ENCODE results near the gene GSK3A.
"Not testable (repeated sequence)": the region's sequence is repeated elsewhere in the genome, so short reads cannot be mapped to it uniquely, and the experiment has no call there.

GSK3A gene

DNA sequence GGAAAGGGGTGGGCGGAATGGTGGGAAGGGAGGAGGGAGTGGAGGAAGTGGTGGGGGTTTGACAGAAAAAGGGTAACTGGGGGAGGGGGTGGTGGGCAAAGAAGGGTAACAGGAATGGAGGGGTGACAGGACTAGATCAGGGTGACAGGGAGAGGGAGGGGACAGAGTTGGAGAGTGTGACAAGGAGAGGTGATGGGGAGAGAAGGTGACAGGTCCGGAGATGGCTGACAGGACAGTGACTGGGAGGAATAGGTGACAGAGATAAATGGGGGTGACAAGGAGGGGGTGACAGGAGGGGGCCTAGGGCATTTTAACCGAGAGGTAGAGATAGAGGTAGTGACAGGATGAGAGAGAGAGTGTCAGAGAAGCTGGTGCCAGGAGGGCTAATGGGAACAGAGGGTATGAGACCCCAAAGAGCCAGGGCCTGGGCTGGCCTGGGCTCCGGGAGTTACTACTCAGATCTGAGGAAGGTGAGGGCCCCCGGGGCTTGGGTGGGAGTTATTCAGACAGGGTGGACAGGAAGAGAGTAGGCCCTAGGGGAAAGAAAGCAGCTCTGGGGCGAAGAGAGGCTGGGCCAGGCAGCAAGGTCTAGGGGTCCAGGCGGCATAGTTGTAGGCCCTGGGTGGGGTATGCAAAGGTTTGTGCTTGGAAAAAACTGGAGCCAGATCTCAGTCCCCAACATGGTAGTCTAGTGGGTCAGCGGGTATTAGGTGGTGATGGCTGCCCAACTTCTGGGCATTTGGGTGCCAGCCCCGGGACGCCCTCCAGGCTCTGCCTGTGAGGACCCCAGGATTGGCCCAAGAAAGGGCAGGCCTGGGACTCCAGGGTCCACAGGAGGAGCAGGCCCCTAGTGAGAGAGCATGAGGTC lies 27.3 kb upstream of the GSK3A start:
- in situ Hi-C loops (cut with HindIII; ENCODE audit: low sequenced_read_pairs) = no loop called here

- in situ Hi-C loops (cut with HindIII; ENCODE audit: low sequenced_read_pairs) = no loop called here
Observed at GRCh38 chr19:42268704-42269477, 26.5 kb upstream of the GSK3A start, which contains the start of gene CIC. Gene CIC, plus strand, starts transcription at chr19:42269252. Its CDS starts 2,532 bp downstream, at chr19:42271784.

DNA sequence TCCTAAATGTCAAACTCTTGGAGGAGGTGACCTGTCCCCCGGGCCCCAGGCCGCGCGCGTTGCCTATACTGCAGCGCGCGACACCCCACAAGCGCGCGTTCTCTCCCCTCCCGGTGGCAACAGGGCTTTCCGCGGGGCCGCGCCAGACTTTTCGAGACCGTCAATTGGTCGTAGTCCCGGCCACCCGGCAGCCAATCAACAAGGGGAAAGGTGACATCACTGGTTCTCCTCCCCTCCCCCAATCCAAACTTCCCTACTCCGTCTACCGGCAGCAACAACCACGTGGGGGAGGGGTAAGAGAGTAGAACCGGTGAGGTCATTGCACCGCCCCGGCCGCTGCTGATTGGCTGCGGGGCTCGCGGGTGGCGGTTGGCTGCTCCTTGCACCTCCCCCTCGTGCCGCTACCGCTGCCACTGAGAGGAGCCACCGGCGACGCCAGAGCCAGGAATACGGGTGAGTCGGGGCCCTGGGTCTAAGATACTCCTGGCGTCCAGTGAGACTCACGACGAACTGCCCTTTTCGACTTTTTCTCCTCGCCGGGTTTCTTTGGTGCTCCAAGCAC lies 25.8 kb upstream of the GSK3A start:
- in situ Hi-C loops (cut with HindIII; ENCODE audit: low sequenced_read_pairs) = no loop called here

DNA sequence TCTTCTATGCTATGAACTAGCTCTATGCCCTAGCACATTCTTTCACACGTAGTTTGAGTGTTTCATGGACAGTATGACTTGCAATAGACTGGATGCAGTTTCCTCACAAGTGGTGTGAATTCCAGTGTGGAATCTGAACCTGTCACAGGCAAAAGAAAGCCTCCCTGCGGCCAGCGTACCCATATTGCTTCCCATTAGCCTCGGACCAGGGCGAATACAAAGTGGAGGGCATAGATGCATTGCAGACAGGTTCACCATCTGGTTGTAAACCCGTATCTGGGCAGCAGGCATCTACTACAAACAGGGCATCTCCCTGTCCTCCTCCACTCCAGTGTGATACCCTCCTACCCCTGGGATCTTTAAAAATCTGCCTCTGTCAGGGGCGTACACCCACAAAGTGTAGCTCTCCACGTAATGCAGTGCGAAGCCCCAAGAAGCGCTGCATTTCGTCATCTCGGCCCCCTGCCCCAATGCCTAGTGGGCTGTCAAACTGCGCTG lies 25.3 kb upstream of the GSK3A start:
- in situ Hi-C loops (cut with HindIII; ENCODE audit: low sequenced_read_pairs) = no loop called here

DNA sequence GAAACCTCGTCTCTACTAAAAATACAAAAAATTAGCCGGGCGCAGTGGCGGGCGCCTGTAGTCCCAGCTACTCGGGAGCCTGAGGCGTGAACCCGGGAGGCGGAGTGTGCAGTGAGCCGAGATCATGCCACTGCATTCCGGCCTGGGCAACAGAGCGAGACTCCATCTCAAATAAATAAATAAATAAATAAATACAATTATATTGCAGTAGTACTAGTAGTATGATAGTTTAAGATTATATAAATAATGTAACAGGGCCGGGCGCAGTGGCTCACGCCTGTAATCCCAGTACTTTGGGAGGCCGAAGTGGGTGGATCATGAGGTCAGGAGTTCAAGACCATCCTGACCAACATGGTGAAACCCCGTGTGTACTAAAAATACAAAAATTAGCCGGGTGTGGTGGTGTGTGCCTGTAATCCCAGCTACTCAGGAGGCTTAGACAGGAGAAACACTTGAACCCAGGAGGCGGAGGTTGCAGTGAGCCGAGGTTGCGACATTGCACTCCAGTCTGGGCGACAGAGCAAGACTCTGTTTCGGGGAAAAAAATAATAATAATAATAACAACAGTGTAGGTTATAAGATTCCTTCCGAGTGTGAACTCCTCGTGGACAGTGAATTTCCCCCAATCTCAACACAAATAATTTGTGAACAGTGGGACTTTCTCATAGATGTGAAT lies 24.7 kb upstream of the GSK3A start:
- in situ Hi-C loops (cut with HindIII; ENCODE audit: low sequenced_read_pairs) = not testable (repeated sequence)

GRCh38 chr19:42266105-42266504 lies 23.7 kb upstream of the GSK3A start:
- in situ Hi-C loops (cut with HindIII; ENCODE audit: low sequenced_read_pairs) = not testable (repeated sequence)

GRCh38 chr19:42261763-42262162 lies 19.4 kb upstream of the GSK3A start:
- in situ Hi-C loops (cut with HindIII; ENCODE audit: low sequenced_read_pairs) = no loop called here

DNA sequence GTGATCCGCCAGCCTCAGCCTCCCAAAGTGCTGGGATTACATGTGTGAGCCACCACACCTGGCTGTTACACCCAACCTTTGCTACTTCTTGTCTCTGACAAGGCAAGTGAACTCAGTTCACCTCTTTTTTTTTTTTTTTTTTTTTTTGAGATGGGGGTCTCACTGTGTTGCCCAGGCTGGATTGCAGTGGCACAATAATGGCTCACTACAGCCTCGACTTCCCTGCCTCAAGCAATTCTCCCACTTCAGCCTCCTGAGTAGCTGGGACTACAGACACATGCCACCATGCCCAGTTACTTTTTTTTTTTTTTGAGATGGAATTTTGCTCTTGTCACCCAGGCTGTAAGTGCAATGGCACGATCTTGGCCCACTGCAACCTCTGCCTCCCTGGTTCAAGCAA lies 15.4 kb upstream of the GSK3A start:
- in situ Hi-C loops (cut with HindIII; ENCODE audit: low sequenced_read_pairs) = loop anchor here (5.0 kb wide), 1 partner anchor 74 kb away; no protein-coding TSS in a partner anchor

GRCh38 chr19:42255766-42256745 lies 13.7 kb upstream of the GSK3A start:
- in situ Hi-C loops (cut with HindIII; ENCODE audit: low sequenced_read_pairs) = loop anchor here (5.0 kb wide), 1 partner anchor 76 kb away; no protein-coding TSS in a partner anchor

GRCh38 chr19:42254850-42255765 lies 12.7 kb upstream of the GSK3A start, which contains the start of gene ERF:
Gene ERF, minus strand, starts transcription at chr19:42255128. Its CDS starts 129 bp downstream, at chr19:42254999.
- in situ Hi-C loops (cut with HindIII; ENCODE audit: low sequenced_read_pairs) = loop anchor here (5.0 kb wide), 1 partner anchor 77 kb away; no protein-coding TSS in a partner anchor

DNA sequence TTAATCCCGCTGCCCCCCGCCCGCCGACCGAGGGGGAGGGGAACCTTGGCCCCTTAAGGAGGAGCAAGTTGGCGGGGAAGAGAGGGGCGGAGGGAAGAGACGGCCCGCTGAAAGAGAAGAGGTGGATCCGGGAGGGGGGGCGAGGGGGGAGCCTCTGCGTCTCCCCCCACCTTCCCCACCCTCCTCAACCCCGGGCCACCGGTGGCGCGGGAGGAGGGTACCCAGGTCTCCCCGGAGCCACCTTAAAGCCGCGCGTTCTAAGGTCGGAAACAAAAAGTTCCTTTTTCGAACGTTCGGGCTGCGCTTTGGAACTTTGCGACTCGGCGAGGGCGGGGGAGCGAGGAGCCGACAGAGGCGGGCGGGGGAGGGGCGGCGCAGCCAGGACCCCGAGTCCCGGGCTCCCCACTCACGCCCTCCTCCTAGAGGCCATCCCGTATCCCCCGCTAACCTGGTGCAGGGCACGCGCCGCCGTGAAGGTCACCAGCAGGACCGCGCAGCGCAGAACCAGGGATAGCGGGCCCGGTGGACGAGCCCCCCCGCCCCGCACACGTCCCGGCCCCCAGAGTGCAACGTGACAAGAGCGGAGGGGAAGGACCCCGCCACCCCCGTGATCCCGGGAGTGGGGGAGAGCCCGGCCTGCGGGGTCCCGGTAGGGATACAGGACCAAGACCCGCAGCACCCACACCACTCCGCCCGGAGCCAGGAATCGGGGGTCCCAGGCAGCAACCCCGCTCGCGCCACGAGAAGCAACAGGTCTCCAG lies 11.9 kb upstream of the GSK3A start:
- in situ Hi-C loops (cut with HindIII; ENCODE audit: low sequenced_read_pairs) = no loop called here

DNA sequence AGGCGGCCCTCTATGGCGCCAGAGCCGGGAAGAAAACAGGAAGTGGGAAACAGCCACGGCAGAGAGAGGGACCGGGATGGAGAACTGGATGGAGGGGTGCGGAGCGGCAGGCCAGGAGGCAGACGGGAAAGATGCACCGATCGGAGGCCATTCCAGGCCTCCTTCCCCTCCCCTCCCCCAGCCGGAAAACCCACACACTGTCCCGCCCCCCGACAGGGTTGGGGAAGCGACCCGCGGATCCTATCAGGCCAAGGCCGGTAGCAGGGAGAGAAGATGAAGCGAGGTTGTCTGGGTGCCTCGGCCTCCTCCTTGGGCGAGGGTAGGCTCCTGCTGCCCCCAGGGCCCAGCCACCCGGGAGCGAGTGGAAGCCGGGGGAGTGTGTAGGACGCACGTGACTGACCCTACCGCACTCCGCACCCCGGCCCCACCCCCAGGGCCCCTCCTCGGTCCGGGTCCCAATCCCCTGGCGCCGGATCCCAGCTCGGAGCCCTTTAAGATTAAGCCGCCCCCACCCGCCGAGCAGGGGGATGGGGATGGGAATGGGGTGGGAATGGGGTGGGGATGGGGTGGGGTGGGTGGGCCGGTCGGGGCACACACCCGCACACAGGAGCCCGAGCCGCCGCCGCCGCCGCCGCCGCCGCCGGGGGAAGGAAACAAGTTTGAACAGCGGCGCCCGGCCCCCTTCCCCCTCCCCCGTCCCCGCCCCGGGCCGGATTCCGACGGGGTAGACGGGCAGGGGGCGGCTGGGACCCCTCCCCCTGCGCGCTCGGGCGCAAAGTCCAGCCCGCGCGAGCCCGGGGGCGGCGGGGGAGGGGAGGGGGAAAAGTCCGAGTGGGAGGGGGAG lies 11.1 kb upstream of the GSK3A start:
- in situ Hi-C loops (cut with HindIII; ENCODE audit: low sequenced_read_pairs) = no loop called here

GRCh38 chr19:42252365-42253244 lies 10.2 kb upstream of the GSK3A start:
- in situ Hi-C loops (cut with HindIII; ENCODE audit: low sequenced_read_pairs) = no loop called here

DNA sequence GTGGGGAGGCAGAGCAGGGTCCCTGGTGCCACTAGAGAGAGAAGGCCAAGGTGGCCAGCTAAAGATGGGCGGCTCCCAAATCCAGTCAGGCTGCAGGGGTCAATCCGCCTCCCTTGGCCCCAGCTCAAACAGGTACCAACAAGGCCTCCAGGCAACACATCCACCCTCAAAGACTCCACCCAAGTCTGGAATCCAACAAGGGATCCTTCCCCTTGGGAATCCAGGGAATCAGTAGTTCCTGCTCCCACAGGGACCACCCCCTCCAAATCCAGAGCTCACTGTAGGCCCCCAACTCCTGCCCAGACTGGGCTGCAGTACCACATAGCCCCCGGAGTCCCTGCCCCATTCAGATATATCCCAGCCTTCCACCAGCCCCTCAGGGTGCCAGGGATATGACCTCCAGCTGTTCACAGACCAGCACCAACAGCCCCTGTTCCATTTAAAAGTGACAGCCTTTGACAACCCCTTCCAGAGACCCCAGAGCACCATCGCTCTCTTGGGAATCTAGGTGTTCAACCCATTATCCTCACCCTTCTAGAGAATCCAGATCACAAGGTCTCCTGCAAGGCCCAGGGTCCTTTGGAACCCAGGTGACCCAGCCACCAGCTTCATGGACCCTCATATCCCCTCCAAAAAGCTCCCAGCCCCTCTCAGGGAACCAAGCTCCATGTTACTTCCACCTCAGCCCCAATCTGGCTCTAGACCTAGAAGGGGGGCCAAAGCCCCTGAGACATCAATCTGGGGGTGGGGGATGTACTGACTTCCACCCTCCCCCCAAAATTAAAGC lies 9.4 kb upstream of the GSK3A start:
- in situ Hi-C loops (cut with HindIII; ENCODE audit: low sequenced_read_pairs) = no loop called here
